Endodermal cell (in vitro differentiated cells): ENCODE data around the gene CLEC11A. TPM values are rescaled to one million over a fixed set of nuclear protein-coding genes. Genes with fewer than 3 reads are reported as not detected.
"Not testable (repeated sequence)": the region's sequence is repeated elsewhere in the genome, so short reads cannot be mapped to it uniquely, and the experiment has no call there.

Experiments
- DNase-seq: peaks from one replicate; pipeline ENCODE4 v3.0.0-alpha.2; 2017
- H3K27ac ChIP-seq: 2 replicates; pipeline ENCODE4 v1.5.1; 2013; ENCODE audit warnings: mild to moderate bottlenecking, low read depth, low read length, moderate library complexity
- H3K27me3 ChIP-seq: 2 replicates; pipeline ENCODE4 v1.6.1; 2013; ENCODE audit warnings: mild to moderate bottlenecking, low read length, moderate library complexity; ENCODE audit not compliant: insufficient read depth, control insufficient read depth, poor library complexity, severe bottlenecking
- H3K36me3 ChIP-seq: 2 replicates; pipeline ENCODE4 v1.7.0; 2013; ENCODE audit warnings: mild to moderate bottlenecking, low read length, moderate library complexity; ENCODE audit not compliant: control insufficient read depth, insufficient read depth
- H3K4me1 ChIP-seq: one replicate; pipeline ENCODE4 v1.7.0; 2013; ENCODE audit warnings: low read length; ENCODE audit not compliant: control insufficient read depth, insufficient read depth
- H3K4me3 ChIP-seq: 2 replicates; pipeline ENCODE4 v1.5.1; 2013; ENCODE audit warnings: mild to moderate bottlenecking, low read length, moderate library complexity
- H3K9ac ChIP-seq: 2 replicates; pipeline ENCODE4 v1.6.1; 2013; ENCODE audit warnings: mild to moderate bottlenecking, low read length, moderate library complexity; ENCODE audit not compliant: poor library complexity, severe bottlenecking; ENCODE audit errors: extremely low read depth
- H3K9me3 ChIP-seq: 2 replicates; pipeline ENCODE4 v1.6.1; 2013; ENCODE audit warnings: mild to moderate bottlenecking, low read length, moderate library complexity; ENCODE audit not compliant: control insufficient read depth
- H3K27ac Mint-ChIP-seq: 2 replicates; pipeline ENCODE4 v1.8.0; 2020; ENCODE audit warnings: mixed read lengths
- H3K27me3 Mint-ChIP-seq: 2 replicates; pipeline ENCODE4 v1.8.0; 2021; ENCODE audit warnings: mild to moderate bottlenecking, mixed read lengths; ENCODE audit not compliant: insufficient read depth
- H3K36me3 Mint-ChIP-seq: 2 replicates; pipeline ENCODE4 v1.8.0; 2020; ENCODE audit warnings: low read depth, mixed read lengths
- H3K4me1 Mint-ChIP-seq: 2 replicates; pipeline ENCODE4 v1.8.0; 2020; ENCODE audit warnings: mixed read lengths
- H3K4me3 Mint-ChIP-seq: 2 replicates; pipeline ENCODE4 v1.8.0; 2020; ENCODE audit warnings: mild to moderate bottlenecking, moderate library complexity, mixed read lengths
- H3K9me3 Mint-ChIP-seq: 2 replicates; pipeline ENCODE4 v1.8.0; 2020; ENCODE audit warnings: mild to moderate bottlenecking, mixed read lengths
- CTCF ChIP-seq: fragments of 200-600 bp; sonication (generic); conservative IDR thresholded peaks from 2 replicates; pipeline ENCODE4 v1.5.0; 2021; ENCODE audit warnings: antibody characterized with exemption, mild to moderate bottlenecking
- WGBS, 2 experiments: methylation state at CpG; one replicate each; pipeline versions ENCODE4 v1.1.5 to v1.1.7; 2013; ENCODE audit warnings: missing lambda C conversion rate in 2 of 2, mixed read lengths in 1 of 2; ENCODE audit not compliant: insufficient coverage in 1 of 2, insufficient read length in 1 of 2; 5-methylcytosine and 5-hydroxymethylcytosine counted together
- total RNA-seq, 2 donors: library from RNA; stranded (reverse); fragmentation: NEBNext Ultra II Directional in 1 of 2; extraction: Animal tissue kit (Norgen Biotek cat#: 25700) in 1 of 2; gene quantifications; 2 replicates in 1 of 2; 3 replicates in 1 of 2; pipeline ENCODE4 v1.2.1, GENCODE V29; 2021

The CLEC11A gene
- total RNA-seq, 2 donors from 2014 or later = 4.0 to 6.2 TPM

DNA sequence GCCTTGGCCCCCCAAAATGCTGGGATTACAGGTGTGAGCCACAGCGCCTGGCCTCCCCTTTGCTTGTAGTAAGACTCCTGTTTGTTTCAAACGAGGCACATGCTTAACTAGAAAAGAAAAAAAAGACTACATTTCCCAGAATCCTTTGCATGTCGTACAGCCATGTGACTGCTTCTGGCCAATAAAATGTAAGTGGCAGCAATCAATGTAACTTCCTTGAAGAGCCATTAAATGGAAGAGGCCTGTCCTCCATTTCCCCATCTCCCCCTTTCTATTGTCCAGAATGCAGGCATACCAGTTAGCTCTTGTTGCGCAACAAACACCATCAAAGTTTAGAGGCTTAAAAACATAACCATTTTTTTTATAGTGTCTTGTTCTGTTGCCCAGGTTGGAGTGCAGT is 36.7 kb downstream of the CLEC11A start:
- WGBS, 2 experiments = 58 to 61% methylated on average over 3 to 4 of the region's 4 CpGs
- no peak for TF ChIP-seq CTCF
- Mint-ChIP-seq H3K4me3 (no peak overlapping the region), H3K36me3 (no peaks in the 10 kb centered on the region), H3K27me3 (peaks cover 39% of the 10 kb centered on the region), H3K4me1 (no peaks in the 10 kb centered on the region), H3K9me3 (no peaks in the 10 kb centered on the region), H3K27ac (no peak overlapping the region)
- no peaks in the 10 kb centered on the region for H3K27me3 ChIP-seq
- no peaks in the 10 kb centered on the region for H3K4me1 ChIP-seq
- no peak for DNase-seq
- H3K4me3 ChIP-seq = no peak overlapping the region
- H3K27ac ChIP-seq = no peak overlapping the region
- H3K36me3 ChIP-seq = no peaks in the 10 kb centered on the region
- peaks cover 5% of the 10 kb centered on the region for H3K9me3 ChIP-seq
- no peak overlapping the region for H3K9ac ChIP-seq

- H3K27ac ChIP-seq, DNase-seq, H3K36me3 Mint-ChIP-seq, H3K9me3 Mint-ChIP-seq, H3K4me1 ChIP-seq, H3K9ac ChIP-seq, H3K4me1 Mint-ChIP-seq, H3K27me3 ChIP-seq, H3K27ac Mint-ChIP-seq, H3K4me3 ChIP-seq, H3K9me3 ChIP-seq, H3K36me3 ChIP-seq, H3K4me3 Mint-ChIP-seq: not testable (repeated sequence)
- 62 to 77% methylated on average over 3 of the region's 3 CpGs for WGBS, 2 experiments
- H3K27me3 Mint-ChIP-seq = peaks cover 33% of the 10 kb centered on the region
Observed at GRCh38 chr19:50761501-50761900, 38.3 kb downstream of the CLEC11A start.

DNA sequence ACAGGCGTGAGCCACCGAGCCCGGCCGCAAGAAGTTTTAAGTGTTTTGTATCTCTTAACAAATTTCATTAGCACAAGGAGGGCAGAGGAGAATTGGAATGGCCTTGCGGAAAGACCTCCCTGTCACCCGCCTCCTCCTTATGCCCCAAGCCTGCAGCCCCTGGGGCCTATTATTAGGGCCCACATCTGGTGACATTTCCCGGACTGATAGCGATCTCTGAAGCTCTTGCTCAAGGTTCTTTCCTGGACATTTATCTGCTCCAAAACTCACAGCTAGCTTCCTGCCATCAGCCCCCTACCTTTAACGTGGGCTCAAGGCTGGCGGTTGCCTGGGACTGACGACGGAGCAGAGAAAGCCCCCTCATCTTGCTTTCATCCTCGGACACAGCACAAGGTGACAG is 40.4 kb downstream of the CLEC11A start:
- H3K27ac ChIP-seq, H3K27ac Mint-ChIP-seq, H3K4me1 ChIP-seq, H3K9me3 ChIP-seq, H3K4me3 Mint-ChIP-seq, H3K4me3 ChIP-seq, H3K9ac ChIP-seq, H3K27me3 ChIP-seq, DNase-seq, H3K9me3 Mint-ChIP-seq, H3K36me3 Mint-ChIP-seq, H3K4me1 Mint-ChIP-seq, H3K36me3 ChIP-seq: not testable (repeated sequence)
- peaks cover 33% of the 10 kb centered on the region for H3K27me3 Mint-ChIP-seq
- 91% methylated on average over 7 of the region's 13 CpGs; no CpG with 5 or more reads in 1 of the 2 experiments for WGBS, 2 experiments

DNA sequence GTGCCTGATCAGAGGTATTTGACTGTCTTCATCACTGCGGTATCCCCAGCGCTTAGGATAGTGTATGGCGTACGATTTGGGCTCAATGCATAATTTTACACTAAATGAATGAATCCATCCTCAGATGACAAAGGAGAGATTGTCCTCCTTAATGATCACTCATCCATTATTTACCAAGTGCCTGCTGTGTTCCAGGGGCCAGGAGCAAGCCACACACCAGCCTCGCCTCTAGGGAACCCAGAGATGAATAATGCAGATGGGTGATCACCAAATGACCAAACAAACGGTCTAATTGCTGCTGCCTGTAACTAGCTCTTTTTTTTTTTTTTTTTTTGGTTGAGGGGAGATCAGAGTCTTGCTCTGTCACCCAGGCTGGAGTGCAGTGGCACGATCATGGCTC is 41.2 kb downstream of the CLEC11A start:
- no peaks in the 10 kb centered on the region for H3K36me3 Mint-ChIP-seq
- WGBS, 2 experiments = 62 to 88% methylated on average over 5 to 7 of the region's 7 CpGs
- no peak overlapping the region for H3K9ac ChIP-seq
- no peaks in the 10 kb centered on the region for H3K4me1 Mint-ChIP-seq
- no peaks in the 10 kb centered on the region for H3K4me1 ChIP-seq
- no peak overlapping the region for H3K4me3 ChIP-seq
- H3K9me3 Mint-ChIP-seq = no peaks in the 10 kb centered on the region
- no peaks in the 10 kb centered on the region for H3K27me3 ChIP-seq
- H3K27me3 Mint-ChIP-seq = peaks cover 32% of the 10 kb centered on the region
- TF ChIP-seq CTCF = no peak
- no peak overlapping the region for H3K27ac Mint-ChIP-seq
- H3K9me3 ChIP-seq = peaks cover 11% of the 10 kb centered on the region
- H3K4me3 Mint-ChIP-seq = no peak overlapping the region
- no peaks in the 10 kb centered on the region for H3K36me3 ChIP-seq
- no peak for DNase-seq
- H3K27ac ChIP-seq = no peak overlapping the region

DNA sequence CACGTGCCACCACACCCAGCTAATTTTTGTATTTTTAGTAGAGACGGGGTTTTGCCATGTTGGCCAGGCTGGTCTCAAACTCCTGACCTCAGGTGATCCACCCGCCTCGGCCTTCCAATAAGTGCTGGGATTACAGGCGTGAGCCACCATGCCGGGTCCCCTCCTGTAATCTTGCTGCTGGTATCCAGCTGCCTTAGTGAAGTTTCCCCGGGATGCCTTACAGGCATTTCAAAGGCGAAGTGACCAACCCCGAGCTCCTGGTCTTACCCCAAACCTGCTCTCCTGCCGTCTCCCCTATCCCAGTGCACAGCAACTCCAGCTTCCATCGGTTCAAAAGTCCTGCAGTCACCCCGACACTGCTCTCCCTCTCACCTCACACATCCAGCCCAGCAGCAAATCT is 43.6 kb downstream of the CLEC11A start:
- H3K4me3 ChIP-seq, H3K4me1 Mint-ChIP-seq, H3K27me3 ChIP-seq, H3K4me1 ChIP-seq, H3K27ac ChIP-seq, H3K9me3 ChIP-seq, H3K27ac Mint-ChIP-seq, DNase-seq, H3K9me3 Mint-ChIP-seq, H3K9ac ChIP-seq, H3K36me3 Mint-ChIP-seq, H3K4me3 Mint-ChIP-seq, H3K36me3 ChIP-seq: not testable (repeated sequence)
- H3K27me3 Mint-ChIP-seq = peaks cover 29% of the 10 kb centered on the region
- WGBS, 2 experiments = 81 to 88% methylated on average over 5 to 10 of the region's 12 CpGs

GRCh38 chr19:50767263-50767662 is 44.1 kb downstream of the CLEC11A start:
- not testable (repeated sequence) for H3K4me1 Mint-ChIP-seq, H3K9ac ChIP-seq, H3K36me3 ChIP-seq, H3K27ac ChIP-seq, H3K4me3 ChIP-seq, H3K27ac Mint-ChIP-seq, H3K4me3 Mint-ChIP-seq, H3K9me3 ChIP-seq, H3K27me3 ChIP-seq, H3K4me1 ChIP-seq, H3K9me3 Mint-ChIP-seq, H3K36me3 Mint-ChIP-seq
- 22 to 53% methylated on average over 3 to 5 of the region's 5 CpGs for WGBS, 2 experiments
- H3K27me3 Mint-ChIP-seq = peaks cover 29% of the 10 kb centered on the region
- peak; percentile 73 for DNase-seq
